ENCODE results near the gene AJUBA.
A peak's percentile ranks its signal among the peaks of the same experiment; 100 is the strongest.

AJUBA gene

GRCh38 chr14:22976620-22977433 is 5.5 kb downstream of the AJUBA start:
- no peak overlapping the region for H2AFZ ChIP-seq (ENCODE audit: low read depth, low read length)
- H3K27ac ChIP-seq (ENCODE audit: low read length): no peak overlapping the region
- TF ChIP-seq CTCF (IDR thresholded peaks at IDR 0.05; ENCODE audit: low read depth, low read length) (no peak), EZH2phosphoT487 (IDR thresholded peaks at IDR 0.05; ENCODE audit: low read depth) (no peak)
- no peak overlapping the region for H3K4me2 ChIP-seq (ENCODE audit: low read length)
- no peaks in the 10 kb centered on the region for H3K36me3 ChIP-seq (replicated peaks; ENCODE audit: low read depth, low read length)
- H3K27me3 ChIP-seq (ENCODE audit: low read depth, low read length): no peaks in the 10 kb centered on the region
- no peak overlapping the region for H3K9ac ChIP-seq (ENCODE audit: low read length)
- no peaks in the 10 kb centered on the region for H3K9me3 ChIP-seq (ENCODE audit: insufficient read depth, low read length)
- no peaks in the 10 kb centered on the region for H4K20me1 ChIP-seq (ENCODE audit: insufficient read depth, low read length)
- no peaks in the 10 kb centered on the region for H3K79me2 ChIP-seq (ENCODE audit: low read length)
- H3K4me3 ChIP-seq (ENCODE audit: low read length): no peak overlapping the region
- H3K4me1 ChIP-seq (ENCODE audit: low read length): peaks cover 5% of the 10 kb centered on the region

GRCh38 chr14:22974530-22975313 is 7.6 kb downstream of the AJUBA start:
- no peak overlapping the region for H3K27ac ChIP-seq (ENCODE audit: low read length)
- H3K4me2 ChIP-seq (ENCODE audit: low read length): no peak overlapping the region
- no peaks in the 10 kb centered on the region for H3K27me3 ChIP-seq (ENCODE audit: low read depth, low read length)
- TF ChIP-seq CTCF (IDR thresholded peaks at IDR 0.05; ENCODE audit: low read depth, low read length): no peak
- no peak for TF ChIP-seq EZH2phosphoT487 (IDR thresholded peaks at IDR 0.05; ENCODE audit: low read depth)
- no peak overlapping the region for H3K4me3 ChIP-seq (ENCODE audit: low read length)
- H3K79me2 ChIP-seq (ENCODE audit: low read length): no peaks in the 10 kb centered on the region
- peaks cover 5% of the 10 kb centered on the region for H3K4me1 ChIP-seq (ENCODE audit: low read length)
- no peak overlapping the region for H3K9ac ChIP-seq (ENCODE audit: low read length)
- H3K9me3 ChIP-seq (ENCODE audit: insufficient read depth, low read length): no peaks in the 10 kb centered on the region
- H4K20me1 ChIP-seq (ENCODE audit: insufficient read depth, low read length): no peaks in the 10 kb centered on the region
- no peak overlapping the region for H2AFZ ChIP-seq (ENCODE audit: low read depth, low read length)
- no peaks in the 10 kb centered on the region for H3K36me3 ChIP-seq (replicated peaks; ENCODE audit: low read depth, low read length)

- Histone ChIP-seq H3K9ac (ENCODE audit: low read length) (no peak overlapping the region), H3K9me3 (ENCODE audit: insufficient read depth, low read length) (no peaks in the 10 kb centered on the region), H3K79me2 (ENCODE audit: low read length) (no peaks in the 10 kb centered on the region), H3K4me1 (ENCODE audit: low read length) (peaks cover 5% of the 10 kb centered on the region), H2AFZ (ENCODE audit: low read depth, low read length) (no peak overlapping the region), H4K20me1 (ENCODE audit: insufficient read depth, low read length) (no peaks in the 10 kb centered on the region), H3K27me3 (ENCODE audit: low read depth, low read length) (no peaks in the 10 kb centered on the region), H3K4me2 (ENCODE audit: low read length) (no peak overlapping the region), H3K4me3 (ENCODE audit: low read length) (no peak overlapping the region), H3K36me3 (replicated peaks; ENCODE audit: low read depth, low read length) (no peaks in the 10 kb centered on the region), H3K27ac (ENCODE audit: low read length) (no peak overlapping the region)
- TF ChIP-seq CTCF (IDR thresholded peaks at IDR 0.05; ENCODE audit: low read depth, low read length) (peak; percentile 75), EZH2phosphoT487 (IDR thresholded peaks at IDR 0.05; ENCODE audit: low read depth) (no peak)
Measured at GRCh38 chr14:22973217-22974032, 8.9 kb downstream of the AJUBA start.
